ENCODE data around the gene TJP2.

TJP2 gene

DNA sequence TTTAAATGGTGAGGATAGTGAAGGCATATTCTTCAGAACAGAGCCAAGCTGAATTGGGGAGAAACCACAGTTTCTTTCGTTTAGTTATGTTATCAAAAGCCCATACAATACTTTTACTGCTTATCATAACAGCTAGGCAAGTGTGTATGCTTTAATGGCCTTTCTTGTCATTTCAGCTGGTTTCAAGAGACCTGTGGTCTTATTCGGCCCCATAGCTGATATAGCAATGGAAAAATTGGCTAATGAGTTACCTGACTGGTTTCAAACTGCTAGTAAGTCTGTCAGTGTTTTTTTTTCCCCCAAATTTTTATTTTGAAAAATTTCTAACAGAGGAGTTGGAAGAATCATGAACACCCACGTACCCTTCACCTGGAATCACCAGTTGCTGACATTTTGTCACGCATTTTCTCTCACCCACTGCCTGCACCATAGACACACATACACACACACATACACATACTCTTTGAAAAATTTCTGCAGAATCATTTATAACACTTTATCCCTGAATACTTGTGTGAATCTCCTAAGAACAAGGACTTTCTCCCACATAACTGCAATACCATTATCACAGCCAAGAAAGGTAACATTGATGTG lies 63.7 kb downstream of the TJP2 start:
- no peak for DNase-seq

DNA sequence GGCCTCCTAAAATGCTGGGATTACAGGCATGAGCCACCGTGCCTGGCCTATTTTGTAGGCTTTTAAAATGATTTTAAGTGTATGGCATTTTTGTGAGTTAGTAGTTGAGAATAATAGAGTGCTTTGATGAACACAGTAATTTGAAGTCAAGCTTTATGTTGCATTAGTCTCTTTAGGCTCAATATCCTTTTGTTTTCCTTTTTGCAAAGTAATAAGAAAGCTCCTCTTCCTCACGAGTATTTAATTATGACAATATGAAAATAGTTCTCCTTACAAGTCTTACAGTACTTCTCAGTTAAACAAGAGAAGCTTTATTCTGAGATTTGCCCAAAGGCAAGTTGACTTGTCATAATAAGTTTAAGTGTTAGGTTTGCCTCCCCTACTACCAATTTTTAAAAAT lies 69.0 kb downstream of the TJP2 start:
- no peak for DNase-seq

DNA sequence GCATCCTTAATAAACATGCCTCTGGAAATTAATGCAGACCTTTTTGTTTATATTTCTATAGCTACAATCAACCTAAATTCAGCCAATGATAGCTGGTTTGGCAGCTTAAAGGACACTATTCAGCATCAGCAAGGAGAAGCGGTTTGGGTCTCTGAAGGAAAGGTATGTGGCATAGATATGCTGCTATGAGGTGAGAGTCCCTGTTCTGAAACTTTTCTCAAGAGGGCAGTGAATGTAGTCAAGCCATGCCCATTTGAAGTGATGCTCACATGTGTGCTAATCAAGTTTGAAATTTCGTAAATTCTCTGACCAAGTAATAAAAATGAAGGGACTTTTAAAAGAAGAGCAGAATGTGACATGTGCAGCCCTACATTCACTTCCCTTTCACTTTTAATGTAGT lies 72.6 kb downstream of the TJP2 start:
- DNase-seq, result no peak

DNA sequence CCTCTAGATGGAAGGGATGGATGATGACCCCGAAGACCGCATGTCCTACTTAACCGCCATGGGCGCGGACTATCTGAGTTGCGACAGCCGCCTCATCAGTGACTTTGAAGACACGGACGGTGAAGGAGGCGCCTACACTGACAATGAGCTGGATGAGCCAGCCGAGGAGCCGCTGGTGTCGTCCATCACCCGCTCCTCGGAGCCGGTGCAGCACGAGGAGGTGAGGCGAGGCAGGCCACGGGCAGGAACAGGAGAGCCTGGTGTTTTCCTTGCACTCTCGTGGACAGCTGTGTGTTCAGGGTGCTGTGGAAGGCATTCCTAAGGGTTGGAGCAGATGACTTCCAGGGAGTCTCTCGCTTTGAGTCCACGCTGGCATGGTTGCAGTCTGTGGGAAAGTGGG lies 73.9 kb downstream of the TJP2 start:
- DNase-seq, result no peak

DNA sequence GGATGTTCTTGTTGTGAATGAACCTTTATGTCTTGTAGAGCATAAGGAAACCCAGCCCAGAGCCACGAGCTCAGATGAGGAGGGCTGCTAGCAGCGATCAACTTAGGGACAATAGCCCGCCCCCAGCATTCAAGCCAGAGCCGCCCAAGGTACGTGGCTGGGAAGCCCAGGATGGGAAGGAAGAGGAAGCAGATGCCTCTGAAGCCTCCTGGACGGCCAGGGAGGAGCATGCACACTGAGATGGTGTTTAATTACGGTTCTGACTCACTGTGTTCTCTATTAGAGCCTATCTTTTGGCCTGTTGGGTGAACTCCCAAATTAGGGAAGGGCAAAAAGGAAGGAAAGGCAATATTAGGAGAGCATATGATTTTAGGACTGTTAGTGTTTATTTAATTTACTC lies 75.3 kb downstream of the TJP2 start:
- DNase-seq, result no peak

DNA sequence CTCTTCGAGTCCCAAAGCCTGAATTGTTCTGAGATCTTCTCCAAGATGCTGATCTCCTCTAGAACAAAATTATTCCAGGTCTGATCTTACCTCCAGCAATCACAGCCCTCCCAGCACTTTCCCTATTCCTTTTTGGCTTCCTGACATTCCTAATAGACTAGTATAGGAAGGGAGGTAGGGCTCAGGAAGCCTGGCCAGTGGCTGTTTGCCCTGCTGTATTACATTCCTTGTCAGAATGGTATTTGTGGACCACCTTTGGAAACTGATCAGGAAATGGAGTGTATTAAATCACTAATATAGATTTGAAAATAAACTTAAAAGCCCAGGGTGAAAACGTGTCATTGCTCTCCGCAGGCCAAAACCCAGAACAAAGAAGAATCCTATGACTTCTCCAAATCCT lies 76.6 kb downstream of the TJP2 start:
- DNase-seq, result no peak

DNA sequence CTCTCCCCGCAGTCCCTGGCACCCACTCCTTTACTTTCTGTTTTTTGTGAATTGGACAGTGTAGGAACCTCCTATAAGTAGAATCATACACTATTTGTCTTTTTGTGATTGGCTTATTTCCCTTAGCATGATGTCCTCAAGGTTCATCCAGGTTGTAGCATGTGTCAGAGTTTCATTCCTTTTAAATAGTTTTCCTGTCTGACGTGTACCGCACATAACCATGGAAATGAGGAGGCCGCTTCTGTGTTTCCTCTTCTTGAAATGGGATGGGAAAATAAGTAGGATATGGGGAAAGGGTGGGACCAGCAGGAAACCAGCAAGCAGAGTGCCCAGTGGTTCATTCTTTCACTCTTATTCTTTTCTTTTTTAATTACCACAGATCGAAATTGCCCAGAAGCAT lies 78.4 kb downstream of the TJP2 start:
- DNase-seq, result no peak

DNA sequence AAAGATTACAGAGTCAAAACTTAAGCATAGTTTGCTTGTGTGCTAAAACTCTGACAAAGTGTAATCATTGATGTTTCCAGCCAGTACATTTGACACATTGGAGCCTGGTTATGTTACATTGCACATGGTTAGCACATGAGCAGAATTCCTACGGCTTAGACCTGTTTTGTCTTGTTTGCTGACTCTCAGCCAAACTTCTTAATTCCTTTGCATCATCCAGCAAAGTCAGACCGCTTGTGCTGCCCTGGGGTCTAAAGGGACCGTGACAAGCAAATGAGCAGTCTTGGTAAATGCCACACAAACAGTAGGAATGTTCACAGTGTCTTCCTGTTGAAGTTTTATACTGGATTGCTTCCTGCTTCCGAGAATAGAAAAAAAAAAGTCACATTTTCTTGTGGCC lies 79.0 kb downstream of the TJP2 start:
- no peak for DNase-seq

DNA sequence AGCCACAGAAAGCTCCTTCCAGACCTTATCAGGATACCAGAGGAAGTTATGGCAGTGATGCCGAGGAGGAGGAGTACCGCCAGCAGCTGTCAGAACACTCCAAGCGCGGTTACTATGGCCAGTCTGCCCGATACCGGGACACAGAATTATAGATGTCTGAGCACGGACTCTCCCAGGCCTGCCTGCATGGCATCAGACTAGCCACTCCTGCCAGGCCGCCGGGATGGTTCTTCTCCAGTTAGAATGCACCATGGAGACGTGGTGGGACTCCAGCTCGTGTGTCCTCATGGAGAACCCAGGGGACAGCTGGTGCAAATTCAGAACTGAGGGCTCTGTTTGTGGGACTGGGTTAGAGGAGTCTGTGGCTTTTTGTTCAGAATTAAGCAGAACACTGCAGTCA lies 80.1 kb downstream of the TJP2 start:
- DNase-seq, result no peak

DNA sequence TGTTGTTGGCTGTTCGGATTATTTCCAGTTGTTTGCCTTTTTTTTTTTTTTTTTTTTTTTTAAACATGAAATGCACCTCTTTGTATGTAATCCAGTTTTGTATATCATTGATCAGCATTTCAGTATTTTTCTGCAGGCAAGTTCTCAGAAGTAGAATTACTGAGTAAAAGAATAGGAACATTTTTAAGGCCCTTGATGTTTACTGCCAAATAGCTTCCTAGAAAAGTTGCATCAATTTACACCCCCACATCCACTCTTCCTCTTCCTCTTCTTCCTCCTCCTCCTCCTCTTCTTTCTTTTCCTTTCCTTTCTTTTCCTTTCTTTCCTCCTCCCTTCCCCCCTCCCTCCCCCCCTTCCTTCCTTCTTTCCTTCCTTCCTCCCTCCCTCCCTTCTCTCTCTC lies 81.5 kb downstream of the TJP2 start:
- DNase-seq, result no peak

DNA sequence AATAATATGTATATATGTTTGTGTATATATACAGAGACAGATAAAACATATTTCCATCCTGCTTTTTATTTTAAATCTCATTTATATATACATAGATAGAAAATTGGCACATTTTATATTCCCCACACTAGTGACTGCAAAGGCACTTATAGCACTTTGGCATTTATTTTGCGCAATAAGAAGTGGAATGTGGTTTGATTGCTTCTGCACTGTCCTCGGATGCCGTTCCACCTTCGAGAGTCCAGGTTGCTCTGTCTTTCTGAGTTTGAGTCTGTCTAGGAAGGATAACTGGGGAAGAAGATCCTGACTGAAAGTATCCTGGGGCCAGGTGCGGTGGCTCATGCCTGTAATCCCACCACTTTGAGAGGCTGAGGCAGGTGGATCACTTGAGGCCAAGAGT lies 84.5 kb downstream of the TJP2 start:
- DNase-seq, result no peak

DNA sequence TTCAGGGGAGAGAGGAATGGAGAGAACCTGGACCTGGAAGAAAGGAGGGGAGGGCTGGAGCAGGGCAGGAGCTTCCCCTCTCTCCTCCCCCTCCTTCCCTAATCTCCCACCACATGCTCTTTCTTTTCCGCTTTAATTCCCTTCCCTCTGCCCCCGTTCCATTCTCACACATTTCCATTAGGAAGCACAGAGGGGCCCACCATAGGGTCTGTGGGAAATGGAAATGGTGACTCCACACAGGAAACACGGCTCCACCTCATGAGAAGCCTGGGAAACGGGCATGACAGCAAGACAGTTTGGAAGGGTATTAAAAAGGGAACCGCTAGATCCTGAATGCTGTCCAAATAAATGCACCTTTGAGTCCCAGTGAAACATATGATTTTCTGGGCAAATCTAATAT lies 86.1 kb downstream of the TJP2 start:
- no peak for DNase-seq

DNA sequence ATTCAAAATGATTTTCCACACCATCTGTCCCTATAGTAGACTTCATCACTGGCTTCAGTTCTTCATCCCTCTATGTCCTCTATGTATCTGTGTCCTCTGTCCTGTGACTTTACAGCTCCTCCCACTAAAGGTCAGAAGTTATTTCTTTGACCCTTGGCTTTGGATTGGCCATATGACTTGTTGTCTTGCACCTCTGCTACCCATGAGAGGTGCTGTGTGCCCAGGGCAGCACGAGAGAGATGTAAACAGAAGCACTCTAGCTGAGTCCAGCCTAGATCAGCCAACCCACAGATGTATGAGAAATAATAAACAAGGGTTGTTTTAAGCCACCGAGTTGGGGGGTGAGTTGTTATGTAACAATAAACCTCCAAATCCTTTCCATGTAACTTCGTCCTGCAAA lies 87.6 kb downstream of the TJP2 start:
- no peak for DNase-seq

DNA sequence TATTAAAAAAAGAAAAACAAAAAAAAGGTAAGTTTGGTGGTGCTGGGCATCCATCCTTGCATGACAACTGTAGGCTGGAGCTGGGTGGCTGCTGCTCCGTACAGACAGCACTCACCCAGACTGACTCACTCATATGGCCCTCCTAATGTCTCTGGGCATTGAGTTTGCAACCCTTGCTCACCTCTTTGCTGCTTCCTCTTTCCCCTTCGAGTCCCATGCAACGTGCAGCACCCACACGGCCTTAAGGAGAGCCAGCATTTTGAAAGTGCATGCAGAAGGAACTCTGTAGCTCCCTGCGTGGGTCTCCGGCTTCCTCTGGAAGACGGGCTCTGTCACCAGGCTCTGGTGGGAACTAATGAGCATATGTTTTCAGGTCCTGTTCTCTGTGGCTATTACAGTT lies 90.4 kb downstream of the TJP2 start:
- peak in 1 of 2 donors; percentile 2 for DNase-seq

DNA sequence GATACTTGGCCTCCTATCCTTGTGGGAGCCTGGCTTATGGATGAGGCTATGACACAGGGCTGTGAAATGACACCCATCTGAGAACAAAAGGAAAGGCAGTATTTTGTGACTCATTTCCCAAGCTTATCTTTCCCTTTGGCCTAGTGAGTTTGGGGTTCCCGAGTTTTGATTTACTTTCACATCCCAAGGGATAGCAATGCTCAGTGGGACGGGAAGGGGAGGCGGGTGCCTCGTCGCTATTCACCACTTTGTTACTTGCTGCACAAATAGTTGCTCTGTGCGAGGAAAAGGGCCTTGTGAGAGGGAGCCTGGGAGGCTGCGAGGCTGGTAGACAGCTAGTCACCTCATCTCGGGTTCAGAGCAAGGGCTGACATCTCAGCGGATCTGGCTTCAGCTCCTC lies 91.8 kb downstream of the TJP2 start:
- DNase-seq, result no peak

DNA sequence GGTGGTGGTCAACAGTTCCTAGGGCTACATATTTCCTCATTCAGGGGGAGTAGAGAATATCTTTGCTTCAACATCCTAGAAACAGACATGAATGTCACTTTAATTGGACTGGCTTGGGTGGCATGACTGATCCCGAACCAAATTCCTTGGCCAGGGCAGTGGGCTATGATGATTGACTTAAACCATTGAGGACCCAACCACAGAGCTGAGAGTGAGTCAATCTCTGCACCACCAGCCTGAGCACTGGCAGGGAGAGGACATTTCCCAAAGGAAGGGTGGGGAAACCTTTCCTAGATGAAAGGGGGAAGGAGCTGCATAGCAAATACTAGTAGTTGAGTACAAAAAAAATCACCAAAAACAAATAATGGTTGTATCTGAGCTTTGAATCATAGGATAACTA lies 98.1 kb downstream of the TJP2 start:
- DNase-seq, result no peak

DNA sequence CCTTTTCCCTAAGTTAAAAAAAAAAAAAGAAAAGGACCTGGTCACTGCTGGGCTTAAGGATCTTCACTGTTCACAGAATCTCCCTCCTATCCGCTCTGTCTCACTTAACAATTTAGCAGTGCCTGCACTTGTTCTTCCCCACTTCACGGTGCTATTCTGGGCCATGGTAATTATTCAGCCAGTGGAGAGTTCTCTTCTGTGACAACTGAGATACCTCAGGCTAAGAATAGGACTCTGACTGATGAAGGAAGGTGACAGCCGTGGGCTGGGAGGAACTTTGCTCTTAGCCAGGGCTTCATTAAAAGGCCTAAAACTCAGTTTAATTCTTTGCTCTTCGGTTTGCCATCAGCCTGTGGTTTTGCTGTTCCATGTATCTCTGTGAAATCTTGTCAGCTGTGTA lies 99.1 kb downstream of the TJP2 start:
- DNase-seq, result no peak

DNA sequence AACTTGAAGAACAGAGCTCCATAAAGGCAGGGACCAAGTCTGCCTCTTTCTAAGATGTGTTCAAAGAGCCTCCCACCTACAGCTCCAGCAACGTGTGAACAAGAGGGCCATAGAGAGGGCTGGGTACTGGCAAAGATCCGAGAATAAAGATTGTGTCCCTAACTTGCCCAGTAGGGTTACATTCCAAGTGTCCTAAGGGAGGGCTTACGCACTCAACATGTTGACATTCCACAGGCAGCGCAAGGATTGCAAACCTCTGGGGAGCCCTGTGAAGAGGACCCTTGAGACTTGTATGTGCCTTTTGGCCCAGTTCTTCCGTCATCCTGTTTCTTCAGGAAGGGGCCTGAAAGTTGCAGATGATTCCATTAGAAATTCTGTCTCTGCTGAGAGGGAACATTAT lies 102.7 kb downstream of the TJP2 start:
- DNase-seq, result no peak

DNA sequence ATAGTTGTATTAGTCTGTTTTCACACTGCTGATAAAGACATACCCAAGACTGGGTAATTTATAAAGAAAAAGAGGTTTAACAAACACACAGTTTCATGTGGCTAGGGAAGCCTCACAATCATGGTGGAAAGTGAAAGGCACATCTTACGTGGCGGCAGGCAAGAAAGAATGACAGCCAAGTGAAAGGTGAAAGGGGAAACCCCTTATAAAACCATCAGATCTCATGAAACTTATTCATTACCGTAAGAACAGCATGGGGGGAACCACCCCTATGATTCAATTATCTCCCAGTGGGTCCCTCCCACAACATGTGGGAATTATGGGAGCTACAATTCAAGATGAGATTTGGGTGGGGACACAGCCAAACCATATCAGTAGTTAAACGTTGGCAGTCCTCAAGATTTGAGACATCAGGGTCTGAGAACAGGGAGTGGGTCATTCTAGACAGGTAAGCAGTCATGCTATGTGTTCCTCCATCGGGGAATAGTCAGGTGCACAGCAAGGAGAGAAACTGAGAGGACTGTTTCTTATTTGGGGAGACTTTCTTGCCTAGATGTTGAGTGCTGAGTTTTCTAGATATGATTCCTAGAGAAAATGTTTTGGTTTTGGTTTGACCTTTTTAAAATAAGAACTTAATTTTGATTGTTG lies 105.1 kb downstream of the TJP2 start:
- no peak for DNase-seq

DNA sequence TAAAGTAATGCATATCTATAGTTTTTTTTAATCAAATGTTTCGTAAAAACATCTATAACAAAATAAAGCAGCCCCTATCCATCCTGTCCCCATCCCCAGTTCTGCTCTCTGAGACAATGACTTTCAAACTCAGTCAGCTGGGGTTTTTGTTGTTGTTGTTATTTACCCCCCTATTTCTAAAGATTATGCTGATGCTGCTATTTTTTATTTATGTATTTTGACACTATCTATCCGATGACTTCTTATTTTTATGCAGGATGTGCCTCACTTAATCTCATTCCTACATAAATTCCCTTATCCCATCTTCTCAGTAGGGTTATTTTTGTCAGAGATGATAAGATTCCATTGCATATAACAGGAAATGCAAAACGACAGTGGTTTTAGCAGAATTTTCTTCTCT lies 105.7 kb downstream of the TJP2 start:
- DNase-seq, result no peak

DNA sequence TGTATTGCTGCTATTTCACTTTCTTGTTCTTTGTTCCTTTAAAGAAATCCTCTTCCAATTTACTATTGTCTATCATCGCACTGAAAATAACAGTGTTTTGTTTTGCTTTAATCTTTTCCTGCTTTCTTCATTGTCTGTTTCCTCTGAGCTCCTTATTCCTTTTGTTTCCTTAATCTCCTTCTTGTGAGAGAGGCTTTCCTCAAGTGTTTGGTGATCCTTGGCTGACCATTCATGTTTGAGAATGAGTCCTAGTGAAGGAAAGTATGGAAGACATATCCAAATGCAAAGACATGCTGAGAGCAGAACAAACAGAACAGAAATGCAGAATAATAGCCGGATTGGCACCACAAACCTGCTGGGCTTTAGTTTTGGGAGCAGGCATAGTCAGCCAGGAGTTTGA lies 108.9 kb downstream of the TJP2 start:
- no peak for DNase-seq

DNA sequence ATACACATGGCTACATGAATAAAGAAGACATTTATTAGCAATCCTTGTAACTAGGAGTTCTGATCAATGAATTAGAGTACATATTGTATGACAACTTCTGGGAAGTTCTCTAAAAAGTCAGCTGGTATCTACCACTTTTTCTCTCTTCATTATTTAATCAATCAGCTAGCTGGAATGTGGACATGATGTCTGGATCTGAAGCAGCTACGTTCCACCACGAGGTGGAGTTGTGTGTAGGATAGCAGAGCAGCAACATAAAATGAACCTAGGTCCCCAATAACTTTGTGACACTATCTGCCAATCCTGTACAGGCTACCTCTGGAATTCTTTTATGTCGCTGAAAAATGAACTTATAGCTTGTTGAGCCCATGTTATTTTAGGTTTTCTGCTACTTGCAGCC lies 118.0 kb downstream of the TJP2 start:
- no peak for DNase-seq

DNA sequence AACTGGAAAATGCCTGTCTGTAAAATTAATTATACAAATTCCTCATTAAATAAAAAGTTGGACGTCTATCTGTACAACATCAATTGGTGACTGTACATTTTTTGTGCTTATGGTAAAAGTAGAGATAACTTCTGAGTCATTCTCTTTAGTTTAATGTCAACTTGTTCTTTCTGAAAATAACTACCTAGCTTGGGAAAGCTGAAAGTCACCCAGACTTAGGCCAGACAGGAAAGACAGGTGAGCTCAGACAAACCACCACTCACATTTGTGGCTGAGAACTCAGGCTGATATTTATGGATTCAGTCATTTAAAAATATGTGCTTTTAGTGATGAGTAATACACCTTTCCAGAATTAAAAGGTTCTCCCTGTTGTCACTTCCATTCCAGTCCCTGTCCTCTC lies 119.1 kb downstream of the TJP2 start:
- no peak for DNase-seq

DNA sequence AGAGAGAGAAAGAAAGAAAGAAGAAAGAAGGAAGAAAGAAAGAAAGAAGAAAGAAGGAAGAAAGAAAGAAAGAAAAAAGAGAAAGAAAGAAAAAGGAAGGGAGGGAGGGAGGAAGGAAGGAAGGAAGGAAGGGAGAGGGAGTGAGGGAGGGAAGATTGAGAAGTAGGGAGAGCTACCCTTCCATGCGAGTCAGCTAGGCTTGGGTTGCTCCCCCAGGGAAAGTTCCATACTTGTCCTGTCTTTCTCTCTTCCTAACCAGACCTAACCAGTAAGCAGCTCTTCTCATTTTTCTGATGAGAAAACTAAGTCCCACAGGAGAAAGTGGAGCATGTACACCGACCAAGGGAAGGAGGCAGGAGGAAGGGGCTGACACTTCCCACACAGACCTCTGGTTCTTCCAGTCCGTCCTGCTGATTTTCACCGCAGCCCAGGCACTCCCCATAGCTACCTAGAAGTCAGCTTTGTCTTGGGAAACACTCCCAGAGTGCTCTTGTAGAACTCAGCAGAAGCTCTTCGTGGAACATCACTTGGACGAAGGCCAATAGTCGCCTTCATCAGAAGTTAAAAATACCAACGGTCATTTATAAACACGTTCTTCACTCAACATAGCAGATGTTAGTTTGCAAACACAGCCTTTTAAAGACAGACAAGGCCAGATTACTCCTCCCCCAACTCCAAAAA lies 121.9 kb downstream of the TJP2 start:
- no peak for DNase-seq
